Ovary (tissue), 9 donors: ENCODE data around the gene TNFAIP3. TPM values are rescaled to one million over a fixed set of nuclear protein-coding genes. Genes with fewer than 3 reads are reported as not detected.

ENCODE experiments used
- DNase-seq, 5 donors: peaks; one replicate each; pipeline ENCODE4 v3.0.0-alpha.2; 2019 to 2020
- H3K27ac ChIP-seq, 2 donors: fragments of 200-600 bp; one replicate each; pipeline versions ENCODE4 v1.5.1 to v1.8.0; 2019 to 2022
- H3K27me3 ChIP-seq: fragments of 200-600 bp; one replicate; pipeline ENCODE4 v1.8.0; 2022
- H3K36me3 ChIP-seq: fragments of 200-600 bp; sonication (generic); one replicate; pipeline ENCODE4 v1.5.1; 2019
- H3K4me1 ChIP-seq: one replicate; pipeline ENCODE4 v1.8.1; 2013; ENCODE audit warnings: mild to moderate bottlenecking, moderate library complexity; ENCODE audit not compliant: insufficient read depth
- H3K4me3 ChIP-seq: fragments of 200-600 bp; sonication (generic); one replicate; pipeline ENCODE4 v1.5.1; 2017
- H3K9me3 ChIP-seq, 2 donors: fragments of 200-600 bp in 1 of 2; sonication (generic) in 1 of 2; one replicate each; pipeline versions ENCODE4 v1.5.1 to v1.8.1; 2013 to 2019; ENCODE audit warnings: mild to moderate bottlenecking in 1 of 2, moderate library complexity in 1 of 2
- CTCF ChIP-seq, 3 donors: fragments of 450-650 bp in 2 of 3; fragments of 200-600 bp in 1 of 3; IDR thresholded peaks; one replicate each; pipeline versions ENCODE4 v1.5.1 to v1.8.0; 2016 to 2022; ENCODE audit warnings: antibody characterized with exemption in 3 of 3, mild to moderate bottlenecking in 1 of 3
- EP300 ChIP-seq: sonication (generic); formaldehyde crosslinking; IDR thresholded peaks from one replicate; pipeline ENCODE4 v1.6.1; 2017; ENCODE audit warnings: antibody characterized with exemption
- POLR2A ChIP-seq: fragments of 450-650 bp; IDR thresholded peaks from one replicate; pipeline ENCODE4 v1.6.1; 2017; ENCODE audit warnings: antibody characterized with exemption, mild to moderate bottlenecking, moderate library complexity
- WGBS, 3 donors: extraction: QIAGEN DNeasy Blood & Tissue Kit in 1 of 3; methylation state at CpG; one replicate each; pipeline versions ENCODE4 v1.1.5 to v1.1.7; 2013 to 2017; 5-methylcytosine and 5-hydroxymethylcytosine counted together
- intact Hi-C, 4 donors: fragments of 100-400 bp; cut with DNase I; formaldehyde crosslinking; loops; one replicate each; pipeline versions ENCODE4 v1.11.0 to v1.15.1; 2022 to 2023
- polyA plus RNA-seq, 2 donors: library from polyadenylated mRNA; stranded (reverse); fragments of 200-250 nt in 1 of 2; fragments of 350-450 nt in 1 of 2; fragmentation: Illumina TruSeq in 1 of 2; extraction: RNeasy Lipid Tissue Mini Kit (QIAGEN cat#74804) in 1 of 2; gene quantifications; one replicate each; pipeline ENCODE4 v1.2.3, GENCODE V29; 2013 to 2014
- total RNA-seq, 7 donors: library from RNA; depleted of rRNA in 2 of 7; stranded (reverse); fragments of >200 nt in 2 of 7; fragmentation: NEBNext Ultra II Directional in 3 of 7; extraction: Animal tissue kit (Norgen Biotek cat#: 25700) in 3 of 7; gene quantifications; one replicate each; pipeline versions ENCODE4 v1.1.0 to v1.2.4, GENCODE V29; 2016 to 2023
- donor health status: DM: no; HTN: no; CAD: no; lungs with moderate emphysema.
- donor health status: DM: no; HTN: no; CAD: no.
- donor health status: Bipolar disorder and iron deficiency.
- donor health status: DM: yes; HTN: yes; CAD: no.
- donor health status: DM: no; HTN: no; CAD: no.
- donor health status: DM: yes; HTN: yes; CAD: no.

Gene TNFAIP3
- total and polyA plus RNA-seq, 9 donors: 35.4 to 206 (median 96.6) TPM

DNA sequence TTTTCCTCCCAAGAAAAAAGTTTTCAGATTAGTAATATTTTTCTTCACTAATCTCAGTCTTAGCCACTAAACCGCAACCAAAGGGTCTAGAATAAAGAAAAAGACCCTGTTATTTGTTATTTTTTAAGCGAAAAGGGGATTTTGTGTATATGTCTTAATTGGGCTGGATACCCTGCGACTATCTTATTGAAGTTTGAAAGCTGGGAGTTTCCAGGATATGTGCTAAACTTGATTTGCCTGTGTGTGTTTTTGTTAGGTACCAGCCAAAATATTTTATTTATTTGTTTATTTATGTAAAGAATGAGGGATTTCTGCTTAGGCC is 52.4 kb downstream of the TNFAIP3 start:
- no peaks in the 10 kb centered on the region for H3K9me3 ChIP-seq
- no peak overlapping the region for H3K27ac ChIP-seq
- 10 to 32% (median 30%) methylated on average over 3 of the region's 3 CpGs for WGBS, 3 donors
- intact Hi-C loops: no loop called here
- no peaks in the 10 kb centered on the region for H3K27me3 ChIP-seq
- TF ChIP-seq EP300: no peak
- no peak for TF ChIP-seq POLR2A
- TF ChIP-seq CTCF (IDR thresholded peaks at IDR 0.05): no peak
- no peaks in the 10 kb centered on the region for H3K36me3 ChIP-seq
- DNase-seq: no peak
- peaks cover 2% of the 10 kb centered on the region for H3K4me1 ChIP-seq
- H3K4me3 ChIP-seq: no peak overlapping the region

- Histone ChIP-seq H3K4me3 (no peak overlapping the region), H3K27ac (no peak overlapping the region), H3K27me3 (no peaks in the 10 kb centered on the region), H3K36me3 (no peaks in the 10 kb centered on the region), H3K9me3 (no peaks in the 10 kb centered on the region), H3K4me1 (peaks cover 2% of the 10 kb centered on the region)
- intact Hi-C loops: no loop called here
- TF ChIP-seq CTCF (IDR thresholded peaks at IDR 0.05) (no peak), POLR2A (no peak)
- DNase-seq: no peak
- 76 to 79% (median 76%) methylated on average over 8 of the region's 8 CpGs for WGBS, 3 donors
Observed at GRCh38 chr6:137919837-137920730, 53.0 kb downstream of the TNFAIP3 start.

DNA sequence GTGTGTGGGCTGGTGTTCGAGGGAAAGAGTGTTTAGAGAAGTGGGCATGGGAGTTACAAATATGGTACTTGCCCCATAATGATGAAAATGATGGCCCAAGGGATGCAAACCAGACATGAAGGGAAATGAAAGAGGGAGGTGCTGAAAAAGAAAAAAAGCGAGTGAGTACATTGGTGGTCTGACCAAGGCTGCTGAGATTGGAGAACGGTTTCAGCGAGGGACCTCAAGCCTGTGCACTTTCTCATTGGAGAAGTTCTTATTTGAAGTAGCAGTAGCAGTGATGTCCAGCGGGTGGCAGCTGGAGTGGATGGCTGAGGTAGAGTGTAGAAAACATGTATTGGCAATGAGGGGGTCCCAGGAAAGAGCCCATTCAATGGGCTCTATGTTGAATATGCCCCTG is 54.8 kb downstream of the TNFAIP3 start:
- Histone ChIP-seq H3K27me3 (no peaks in the 10 kb centered on the region), H3K9me3 (no peaks in the 10 kb centered on the region), H3K4me3 (no peak overlapping the region), H3K4me1 (peaks cover 2% of the 10 kb centered on the region), H3K27ac (no peak overlapping the region), H3K36me3 (no peaks in the 10 kb centered on the region)
- no peak for DNase-seq
- intact Hi-C loops: no loop called here
- TF ChIP-seq POLR2A: no peak
- TF ChIP-seq EP300: no peak
- TF ChIP-seq CTCF (IDR thresholded peaks at IDR 0.05): no peak
- WGBS, 3 donors: 93 to 95% (median 94%) methylated on average over 5 of the region's 5 CpGs

- TF ChIP-seq POLR2A (no peak), EP300 (no peak)
- H3K27me3 ChIP-seq: no peaks in the 10 kb centered on the region
- H3K9me3 ChIP-seq: no peaks in the 10 kb centered on the region
- H3K27ac ChIP-seq: no peak overlapping the region
- intact Hi-C loops: no loop called here
- WGBS, 3 donors: 88 to 91% (median 90%) methylated on average over 4 of the region's 4 CpGs
- no peaks in the 10 kb centered on the region for H3K36me3 ChIP-seq
- DNase-seq: no peak
- H3K4me1 ChIP-seq: peaks cover 4% of the 10 kb centered on the region
- H3K4me3 ChIP-seq: no peak overlapping the region
Observed at GRCh38 chr6:137923866-137924653, 57.0 kb downstream of the TNFAIP3 start.
